OCI-LY7 (cell line): Measurements from ENCODE around the gene TIMMDC1.

Experiments
- CTCF ChIP-seq: fragments of 200-600 bp; sonication (generic); conservative IDR thresholded peaks from 2 replicates; pipeline ENCODE4 v1.5.1; 2014; ENCODE audit warnings: mild to moderate bottlenecking, antibody characterized with exemption, low read length, moderate library complexity, mixed read lengths
- EZH2phosphoT487 ChIP-seq: fragments of 200-600 bp; sonication (generic); IDR thresholded peaks from 2 replicates; pipeline ENCODE4 v1.6.1; 2018; ENCODE audit warnings: low read depth, borderline replicate concordance, mild to moderate bottlenecking, mixed run types, antibody characterized with exemption, low read length, moderate library complexity, mixed read lengths

GRCh38 chr3:119481079-119481478 lies 17.3 kb upstream of the TIMMDC1 start:
- TF ChIP-seq EZH2phosphoT487, result no peak
- no peak for TF ChIP-seq CTCF
